ENCODE data around the gene LIX1.

GRCh38 chr5:97105501-97106215 is 36.8 kb downstream of the LIX1 start:
- TF ChIP-seq EP300 (IDR thresholded peaks at IDR 0.05) (no peak), CTCF (IDR thresholded peaks at IDR 0.05) (no peak), POLR2A (IDR thresholded peaks at IDR 0.05) (no peak)
